HG03025 (cell line): ENCODE data around the gene IREB2.
A peak's percentile ranks its signal among the peaks of the same experiment; 100 is the strongest.
"Not testable (repeated sequence)": the region's sequence is repeated elsewhere in the genome, so short reads cannot be mapped to it uniquely, and the experiment has no call there.

ENCODE experiments used
- ATAC-seq: cut with Tn5 transposase; IDR thresholded peaks from one replicate; pipeline ENCODE4 v1.9.1; 2021; ENCODE audit warnings: mild to moderate bottlenecking, moderate library complexity; ENCODE audit not compliant: unreplicated experiment, low FRiP score

Gene IREB2

GRCh38 chr15:78432664-78433063, 5.4 kb upstream of the IREB2 start:
- no peak for ATAC-seq

- no peak for ATAC-seq
Observed at GRCh38 chr15:78434134-78434533, 3.9 kb upstream of the IREB2 start.

GRCh38 chr15:78434711-78435110, 3.3 kb upstream of the IREB2 start:
- not testable (repeated sequence) for ATAC-seq

GRCh38 chr15:78437107-78437761, 782 bp upstream of the IREB2 start:
- ATAC-seq: no peak

GRCh38 chr15:78438619-78439285, 736 bp downstream of the IREB2 start:
- peak; percentile 5 for ATAC-seq

DNA sequence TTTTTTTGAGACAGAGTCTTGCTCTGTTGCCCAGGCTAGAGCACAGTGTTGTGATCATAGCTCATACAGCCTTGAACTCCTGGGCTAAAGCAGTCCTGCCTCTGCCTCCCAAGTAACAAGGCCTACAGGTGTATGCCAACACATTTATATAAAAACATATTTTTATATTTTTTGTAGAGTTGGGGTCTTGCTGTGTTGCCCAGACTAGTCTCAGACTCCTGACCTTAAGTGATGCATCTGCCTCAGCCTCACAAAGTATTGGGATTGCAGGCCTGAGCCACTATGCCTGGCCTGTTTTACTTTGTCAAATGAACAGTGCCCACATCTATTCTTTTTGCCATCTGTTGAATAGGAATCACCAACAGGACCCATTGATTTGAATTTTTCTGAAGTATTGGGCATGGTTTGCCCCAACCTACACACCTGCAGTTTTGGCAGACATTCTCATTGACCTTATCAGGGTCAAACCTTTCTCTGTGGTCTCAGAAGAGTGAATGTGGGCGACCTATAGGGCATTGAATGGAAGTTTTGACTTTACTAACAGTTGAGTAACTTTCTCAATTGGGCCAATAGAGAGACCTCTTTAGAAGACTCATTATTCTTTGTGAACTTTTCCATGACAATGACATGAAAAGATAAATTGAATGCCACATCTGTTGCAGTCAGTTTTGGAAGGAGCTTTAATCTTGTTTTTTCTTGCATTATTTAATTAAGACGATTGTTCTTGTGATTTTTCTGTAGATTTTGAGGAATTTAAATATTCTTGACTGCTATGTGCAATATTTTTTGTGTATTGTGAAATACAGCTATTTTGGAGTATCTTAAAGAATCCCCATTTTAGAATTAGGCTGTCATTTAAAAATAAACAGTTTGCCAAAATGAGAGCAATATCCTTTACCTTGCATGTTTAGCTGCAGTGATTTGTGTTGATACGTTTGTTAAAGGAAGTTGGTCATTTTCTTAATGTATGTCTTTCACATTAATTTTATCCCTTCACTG, 2.7 kb downstream of the IREB2 start:
- ATAC-seq: no peak

DNA sequence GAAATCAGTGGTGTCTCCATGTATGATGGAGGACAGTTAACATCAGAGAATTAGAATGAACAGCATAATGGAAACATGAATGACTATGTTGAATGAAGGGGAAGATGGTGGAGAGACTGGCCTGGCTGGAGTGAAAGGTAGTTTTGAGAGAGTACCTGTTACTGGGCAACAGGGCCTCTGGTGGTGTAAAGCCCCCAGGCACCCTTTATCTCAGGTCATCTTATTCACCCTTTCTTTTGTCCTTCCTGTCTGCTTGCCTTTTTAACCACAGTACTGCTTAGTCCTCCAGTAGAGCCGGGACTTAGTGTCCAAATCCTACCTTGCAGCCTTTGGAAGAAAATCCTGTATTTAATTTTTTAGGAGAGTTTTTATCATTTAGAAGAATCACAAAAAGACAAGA, 6.2 kb downstream of the IREB2 start:
- no peak for ATAC-seq

GRCh38 chr15:78445875-78446274, 7.9 kb downstream of the IREB2 start:
- ATAC-seq: no peak

GRCh38 chr15:78446551-78446950, 8.5 kb downstream of the IREB2 start:
- no peak for ATAC-seq

- no peak for ATAC-seq
Observed at GRCh38 chr15:78448441-78449219, 10.6 kb downstream of the IREB2 start.

DNA sequence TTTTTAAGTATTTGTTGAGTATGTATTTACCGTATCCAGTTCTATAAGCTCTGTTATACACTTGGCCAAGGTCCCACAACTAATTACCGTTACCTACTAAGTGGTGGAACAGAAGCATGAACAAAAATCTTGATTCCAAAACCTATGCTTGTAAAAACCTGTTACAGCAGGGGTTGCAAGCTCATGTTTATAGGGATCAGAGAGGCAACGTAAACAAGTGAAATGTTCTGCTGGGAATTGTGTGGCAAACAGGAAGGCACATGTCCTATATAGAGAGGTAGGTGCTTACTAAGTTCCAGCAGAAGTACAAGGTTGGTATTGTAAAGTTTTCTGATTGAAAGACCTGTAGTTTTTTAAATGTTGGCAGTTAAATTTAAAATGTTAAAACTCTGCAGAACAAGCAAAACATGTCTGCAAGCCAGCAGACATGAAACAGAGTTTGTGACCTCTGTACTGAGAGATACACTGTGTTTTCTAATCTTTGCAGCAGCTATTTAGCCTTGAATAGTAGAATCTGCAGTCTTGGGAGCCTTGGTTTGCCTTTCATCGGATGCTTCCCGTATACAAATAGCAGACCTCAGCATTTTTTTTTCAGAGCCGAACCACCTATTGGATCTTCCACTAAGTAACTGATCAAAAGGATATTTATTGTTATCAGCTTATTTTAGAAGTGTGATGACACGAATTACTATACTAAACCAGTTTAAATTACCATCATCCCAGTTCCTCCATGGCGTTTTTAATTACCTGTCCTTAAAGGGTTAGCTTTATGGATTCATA, 11.4 kb downstream of the IREB2 start:
- ATAC-seq: no peak

GRCh38 chr15:78450285-78450858, 12.4 kb downstream of the IREB2 start:
- no peak for ATAC-seq

DNA sequence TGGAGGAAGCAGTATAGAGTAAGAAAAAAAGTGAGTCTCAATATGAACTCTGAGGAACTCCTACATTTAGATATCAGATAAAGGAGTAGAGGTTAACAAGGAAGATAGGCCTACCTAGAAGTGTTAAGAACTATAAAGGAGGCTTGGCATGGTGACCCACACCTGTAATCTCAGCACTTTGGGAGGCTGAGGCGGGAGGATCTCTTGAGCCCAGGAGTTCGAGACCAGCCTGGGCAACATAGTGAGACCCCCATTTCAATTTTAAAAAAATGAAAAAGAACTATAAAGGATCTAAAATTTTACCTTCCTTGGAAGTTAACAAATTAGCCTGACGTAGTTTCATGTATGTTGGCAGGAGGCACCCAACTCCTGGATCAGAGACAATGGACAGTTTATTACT, 14.5 kb downstream of the IREB2 start:
- no peak for ATAC-seq

DNA sequence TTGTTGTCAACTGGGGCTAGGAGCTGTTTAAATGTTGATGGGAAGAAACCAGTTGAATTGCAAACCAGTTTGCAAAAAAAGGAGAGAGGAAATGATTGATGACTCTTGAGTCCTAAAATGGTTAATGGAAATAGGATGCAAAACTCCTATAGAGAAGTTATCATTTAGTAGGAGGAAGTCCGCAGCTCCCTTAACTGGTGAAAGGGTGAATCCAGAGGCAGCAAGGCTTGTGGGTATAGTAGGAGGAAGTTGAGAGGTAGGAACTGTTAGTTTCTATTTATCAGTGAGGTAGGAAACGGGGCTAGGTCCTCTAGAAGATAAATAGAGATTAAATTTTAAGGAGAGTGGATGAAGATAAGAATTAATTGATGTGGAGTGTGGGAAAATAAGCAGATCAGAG, 15.4 kb downstream of the IREB2 start:
- ATAC-seq: no peak

- ATAC-seq: no peak
Observed at GRCh38 chr15:78454992-78455391, 17.0 kb downstream of the IREB2 start.

DNA sequence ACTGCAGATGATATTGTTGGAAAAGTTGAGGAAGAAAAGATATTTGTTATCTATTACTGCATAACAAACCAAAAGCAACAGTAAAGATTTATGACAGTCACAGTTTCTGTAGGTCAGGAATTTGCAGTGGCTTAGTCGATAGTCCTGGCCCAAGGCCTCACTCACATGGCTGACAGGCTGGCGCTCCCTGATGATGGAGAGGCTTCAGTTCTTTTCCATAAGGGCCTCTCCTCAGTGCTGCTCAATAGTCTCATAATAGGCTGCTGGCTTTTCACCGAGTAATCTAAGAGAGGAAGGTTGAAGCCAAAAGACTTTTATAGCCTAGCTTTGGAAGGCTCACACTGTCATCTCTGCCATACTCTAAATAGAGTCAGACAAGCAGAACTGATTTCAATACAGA, 17.7 kb downstream of the IREB2 start:
- ATAC-seq: no peak

DNA sequence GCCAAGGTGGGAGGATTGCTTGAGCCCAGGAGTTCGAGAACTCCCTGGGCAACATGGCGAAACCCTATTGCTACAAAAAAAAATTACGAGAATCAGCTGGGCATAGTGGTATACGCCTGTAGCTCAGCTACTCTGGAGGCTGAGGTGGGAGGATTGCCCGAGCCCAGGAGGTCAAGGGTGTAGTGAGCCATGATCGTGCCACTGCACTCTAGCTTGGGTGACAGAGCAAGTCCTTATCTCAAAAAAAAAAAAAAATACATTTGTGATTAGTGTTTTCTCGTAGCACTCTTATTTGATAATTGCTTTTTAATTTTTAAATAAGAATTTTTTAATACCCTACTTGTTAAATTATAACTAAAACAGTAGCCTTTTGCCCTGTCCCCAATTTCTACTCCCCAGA, 18.4 kb downstream of the IREB2 start:
- no peak for ATAC-seq

- ATAC-seq: no peak
Observed at GRCh38 chr15:78457101-78457500, 19.1 kb downstream of the IREB2 start.

DNA sequence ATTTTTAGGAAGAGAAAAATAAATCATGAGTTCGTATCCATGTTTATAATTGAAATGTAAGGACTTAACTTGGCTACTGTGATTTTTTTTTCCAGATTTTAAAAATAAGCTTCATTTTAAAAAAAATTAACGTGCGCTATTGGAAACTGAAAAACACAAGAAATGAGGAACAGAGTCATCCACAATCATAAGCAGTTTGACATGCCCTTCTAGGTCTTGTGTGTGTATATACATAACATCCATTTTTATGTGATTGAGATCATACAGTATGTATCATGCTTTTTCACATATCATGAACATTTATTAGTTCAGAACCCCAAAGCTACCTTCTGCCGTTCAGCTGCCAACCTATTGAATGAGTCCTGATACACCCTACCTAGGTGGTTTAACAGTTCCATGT, 22.7 kb downstream of the IREB2 start:
- ATAC-seq: no peak
